ENCODE results near the gene TENM4. TPM values are rescaled to one million over a fixed set of nuclear protein-coding genes. Genes with fewer than 3 reads are reported as not detected.

The TENM4 gene
- total RNA-seq, 1 experiment from 2014 or later = 25.0 TPM

DNA sequence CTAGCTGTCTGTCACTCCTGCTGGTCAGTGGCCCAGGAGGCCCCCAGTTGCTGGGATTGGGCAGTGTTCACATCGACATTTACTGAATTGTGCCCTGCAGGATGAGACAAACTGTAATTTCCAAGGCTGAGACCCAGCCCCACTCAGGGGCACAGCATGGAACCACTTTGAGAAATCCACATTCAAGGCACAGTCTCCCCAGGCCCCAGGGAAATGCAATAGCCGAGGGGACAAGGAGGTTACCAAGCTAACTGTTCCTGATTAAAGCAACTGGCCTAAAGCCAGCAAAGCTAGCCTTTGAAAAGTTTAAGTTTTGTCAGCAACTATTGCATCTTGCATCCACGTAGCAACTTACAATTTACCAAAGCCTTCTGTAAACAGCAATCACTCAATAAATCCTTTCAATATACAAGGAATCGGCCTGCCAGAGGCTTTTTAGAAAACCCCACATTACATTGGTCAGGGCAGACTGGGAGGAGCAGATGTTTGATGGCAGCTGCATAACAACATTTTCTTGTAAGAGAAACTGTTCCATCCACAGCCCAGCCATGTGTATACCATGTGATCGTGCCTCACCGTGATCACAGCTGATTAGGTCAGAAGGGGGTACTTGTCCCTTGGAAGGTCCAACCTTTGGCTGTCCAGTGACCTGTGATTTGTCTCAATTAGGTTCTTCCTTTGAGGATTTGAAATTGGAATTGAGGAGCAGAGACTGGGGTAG lies 103.9 kb downstream of the TENM4 start:
- Mint-ChIP-seq H3K4me3 (no peak overlapping the region), H3K9me3 (no peaks in the 10 kb centered on the region), H3K27ac (no peak overlapping the region), H3K27me3 (ENCODE audit: low read depth) (no peaks in the 10 kb centered on the region), H3K36me3 (no peaks in the 10 kb centered on the region), H3K4me1 (peaks cover 9% of the 10 kb centered on the region)
- TF ChIP-seq, protein P1, sequence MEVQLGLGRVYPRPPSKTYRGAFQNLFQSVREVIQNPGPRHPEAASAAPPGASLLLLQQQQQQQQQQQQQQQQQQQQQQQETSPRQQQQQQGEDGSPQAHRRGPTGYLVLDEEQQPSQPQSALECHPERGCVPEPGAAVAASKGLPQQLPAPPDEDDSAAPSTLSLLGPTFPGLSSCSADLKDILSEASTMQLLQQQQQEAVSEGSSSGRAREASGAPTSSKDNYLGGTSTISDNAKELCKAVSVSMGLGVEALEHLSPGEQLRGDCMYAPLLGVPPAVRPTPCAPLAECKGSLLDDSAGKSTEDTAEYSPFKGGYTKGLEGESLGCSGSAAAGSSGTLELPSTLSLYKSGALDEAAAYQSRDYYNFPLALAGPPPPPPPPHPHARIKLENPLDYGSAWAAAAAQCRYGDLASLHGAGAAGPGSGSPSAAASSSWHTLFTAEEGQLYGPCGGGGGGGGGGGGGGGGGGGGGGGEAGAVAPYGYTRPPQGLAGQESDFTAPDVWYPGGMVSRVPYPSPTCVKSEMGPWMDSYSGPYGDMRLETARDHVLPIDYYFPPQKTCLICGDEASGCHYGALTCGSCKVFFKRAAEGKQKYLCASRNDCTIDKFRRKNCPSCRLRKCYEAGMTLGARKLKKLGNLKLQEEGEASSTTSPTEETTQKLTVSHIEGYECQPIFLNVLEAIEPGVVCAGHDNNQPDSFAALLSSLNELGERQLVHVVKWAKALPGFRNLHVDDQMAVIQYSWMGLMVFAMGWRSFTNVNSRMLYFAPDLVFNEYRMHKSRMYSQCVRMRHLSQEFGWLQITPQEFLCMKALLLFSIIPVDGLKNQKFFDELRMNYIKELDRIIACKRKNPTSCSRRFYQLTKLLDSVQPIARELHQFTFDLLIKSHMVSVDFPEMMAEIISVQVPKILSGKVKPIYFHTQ (CRISPR knock-in tag; IDR thresholded peaks at IDR 0.05) = no peak
- TF ChIP-seq, protein P2, sequence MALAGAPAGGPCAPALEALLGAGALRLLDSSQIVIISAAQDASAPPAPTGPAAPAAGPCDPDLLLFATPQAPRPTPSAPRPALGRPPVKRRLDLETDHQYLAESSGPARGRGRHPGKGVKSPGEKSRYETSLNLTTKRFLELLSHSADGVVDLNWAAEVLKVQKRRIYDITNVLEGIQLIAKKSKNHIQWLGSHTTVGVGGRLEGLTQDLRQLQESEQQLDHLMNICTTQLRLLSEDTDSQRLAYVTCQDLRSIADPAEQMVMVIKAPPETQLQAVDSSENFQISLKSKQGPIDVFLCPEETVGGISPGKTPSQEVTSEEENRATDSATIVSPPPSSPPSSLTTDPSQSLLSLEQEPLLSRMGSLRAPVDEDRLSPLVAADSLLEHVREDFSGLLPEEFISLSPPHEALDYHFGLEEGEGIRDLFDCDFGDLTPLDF (CRISPR knock-in tag; IDR thresholded peaks at IDR 0.05) = no peak
- TF ChIP-seq ELF4 (CRISPR knock-in tag; IDR thresholded peaks at IDR 0.05; ENCODE audit: low read depth) (no peak), FOXK1 (CRISPR knock-in tag; IDR thresholded peaks at IDR 0.05) (no peak), HMGA2 (CRISPR knock-in tag; IDR thresholded peaks at IDR 0.05) (no peak), MLX (CRISPR knock-in tag; IDR thresholded peaks at IDR 0.05) (no peak), ARID4B (CRISPR knock-in tag; IDR thresholded peaks at IDR 0.05; ENCODE audit: borderline replicate concordance) (no peak), FOXJ3 (CRISPR knock-in tag; IDR thresholded peaks at IDR 0.05; ENCODE audit: borderline replicate concordance) (no peak), CDX4 (CRISPR knock-in tag; IDR thresholded peaks at IDR 0.05; ENCODE audit: borderline replicate concordance) (no peak)
- TF ChIP-seq, protein P3, sequence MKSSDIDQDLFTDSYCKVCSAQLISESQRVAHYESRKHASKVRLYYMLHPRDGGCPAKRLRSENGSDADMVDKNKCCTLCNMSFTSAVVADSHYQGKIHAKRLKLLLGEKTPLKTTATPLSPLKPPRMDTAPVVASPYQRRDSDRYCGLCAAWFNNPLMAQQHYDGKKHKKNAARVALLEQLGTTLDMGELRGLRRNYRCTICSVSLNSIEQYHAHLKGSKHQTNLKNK (CRISPR knock-in tag; IDR thresholded peaks at IDR 0.05) = no peak
- TF ChIP-seq, protein P4, sequence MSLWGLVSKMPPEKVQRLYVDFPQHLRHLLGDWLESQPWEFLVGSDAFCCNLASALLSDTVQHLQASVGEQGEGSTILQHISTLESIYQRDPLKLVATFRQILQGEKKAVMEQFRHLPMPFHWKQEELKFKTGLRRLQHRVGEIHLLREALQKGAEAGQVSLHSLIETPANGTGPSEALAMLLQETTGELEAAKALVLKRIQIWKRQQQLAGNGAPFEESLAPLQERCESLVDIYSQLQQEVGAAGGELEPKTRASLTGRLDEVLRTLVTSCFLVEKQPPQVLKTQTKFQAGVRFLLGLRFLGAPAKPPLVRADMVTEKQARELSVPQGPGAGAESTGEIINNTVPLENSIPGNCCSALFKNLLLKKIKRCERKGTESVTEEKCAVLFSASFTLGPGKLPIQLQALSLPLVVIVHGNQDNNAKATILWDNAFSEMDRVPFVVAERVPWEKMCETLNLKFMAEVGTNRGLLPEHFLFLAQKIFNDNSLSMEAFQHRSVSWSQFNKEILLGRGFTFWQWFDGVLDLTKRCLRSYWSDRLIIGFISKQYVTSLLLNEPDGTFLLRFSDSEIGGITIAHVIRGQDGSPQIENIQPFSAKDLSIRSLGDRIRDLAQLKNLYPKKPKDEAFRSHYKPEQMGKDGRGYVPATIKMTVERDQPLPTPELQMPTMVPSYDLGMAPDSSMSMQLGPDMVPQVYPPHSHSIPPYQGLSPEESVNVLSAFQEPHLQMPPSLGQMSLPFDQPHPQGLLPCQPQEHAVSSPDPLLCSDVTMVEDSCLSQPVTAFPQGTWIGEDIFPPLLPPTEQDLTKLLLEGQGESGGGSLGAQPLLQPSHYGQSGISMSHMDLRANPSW (CRISPR knock-in tag; conservative IDR thresholded peaks at IDR 0.05; ENCODE audit: low read depth) = no peak
- peak; percentile 59 for ATAC-seq
- ChIA-PET POLR2A (no interaction called here), CTCF (interaction anchor here (0.9 to 1.8 kb wide), 3 partner anchors 64 to 104 kb away, joined by 4 to 6 read pairs (median 5); partner anchors contain the start of gene TENM4)
- no peak for DNase-seq (ENCODE audit: low spot score)

Measured in WTC11 (cell line).